Caco-2 (cell line): Measurements from ENCODE around the gene NBDY. TPM values are rescaled to one million over a fixed set of nuclear protein-coding genes. Genes with fewer than 3 reads are reported as not detected.

ENCODE experiments used
- BruUV-seq: library from RNA; stranded (reverse); fragments of 400-500 nt; replicated peaks from 2 replicates; lab custom pipeline; 2021; lab: Mats Ljungman, UMichigan
- CTCF ChIA-PET: fragments of 300-600 bp; sonication (Branson Sonifier 250); formaldehyde crosslinking; loops from one replicate; lab custom pipeline; 2022; ENCODE audit warnings: antibody characterized with exemption; lab: Charles Lee
- POLR2A ChIA-PET: fragments of 300-600 bp; sonication (Branson Sonifier 250); formaldehyde crosslinking; loops from one replicate; lab custom pipeline; 2022; ENCODE audit warnings: antibody characterized with exemption; lab: Charles Lee
- DNase-seq, 2 experiments: peaks; one replicate each; pipeline versions ENCODE4 v3.0.0 to v3.0.0-alpha.2; 2020 to 2022
- H3K27me3 ChIP-seq: replicated peaks from 2 replicates; pipeline ENCODE4 v1.6.0; 2011; ENCODE audit warnings: low read length; ENCODE audit not compliant: control insufficient read depth, insufficient read depth
- H3K36me3 ChIP-seq: 2 replicates; pipeline ENCODE4 v1.5.1; 2011; ENCODE audit warnings: low read length; ENCODE audit not compliant: control insufficient read depth, insufficient read depth
- H3K4me1 ChIP-seq: fragments of 250-450 bp; sonication (Bioruptor Pico); 2 replicates; pipeline ENCODE4 v1.5.1; 2020; ENCODE audit warnings: mild to moderate bottlenecking
- H3K4me3 ChIP-seq: 2 replicates; pipeline ENCODE4 v1.5.1; 2011; ENCODE audit warnings: low read depth, mild to moderate bottlenecking, control low read depth, low read length
- H3K9me3 ChIP-seq: fragments of 250-450 bp; sonication (Bioruptor Pico); 2 replicates; pipeline ENCODE4 v1.5.1; 2020; ENCODE audit warnings: mild to moderate bottlenecking, moderate library complexity
- H3K27ac Mint-ChIP-seq: one replicate; pipeline ENCODE4 v1.8.0; 2022; ENCODE audit warnings: mixed read lengths; ENCODE audit not compliant: unreplicated experiment
- H3K27me3 Mint-ChIP-seq: one replicate; pipeline ENCODE4 v1.8.0; 2022; ENCODE audit warnings: mixed read lengths; ENCODE audit not compliant: insufficient read depth, unreplicated experiment
- H3K36me3 Mint-ChIP-seq: one replicate; pipeline ENCODE4 v1.8.0; 2022; ENCODE audit warnings: mild to moderate bottlenecking, mixed read lengths; ENCODE audit not compliant: insufficient read depth, unreplicated experiment
- H3K4me1 Mint-ChIP-seq: one replicate; pipeline ENCODE4 v1.8.0; 2022; ENCODE audit warnings: low read depth, mixed read lengths; ENCODE audit not compliant: unreplicated experiment
- H3K4me3 Mint-ChIP-seq: one replicate; pipeline ENCODE4 v1.8.0; 2022; ENCODE audit warnings: mild to moderate bottlenecking, moderate library complexity, mixed read lengths; ENCODE audit not compliant: unreplicated experiment
- H3K9me3 Mint-ChIP-seq: one replicate; pipeline ENCODE4 v1.8.0; 2022; ENCODE audit warnings: mixed read lengths; ENCODE audit not compliant: unreplicated experiment
- intact Hi-C: fragments of 100-400 bp; cut with micrococcal nuclease; formaldehyde crosslinking; loops from one replicate; pipeline ENCODE4 v1.10.0; 2022; ENCODE audit not compliant: unreplicated experiment
- total RNA-seq: library from RNA; stranded (reverse); gene quantifications from 2 replicates; pipeline ENCODE4 v1.2.3, GENCODE V29; 2022
- TF ChIP-seq, protein P1 (sequence below), 2 experiments: fragments of 200-600 bp in 1 of 2; IDR thresholded peaks; 1 replicate in 1 of 2; 2 replicates in 1 of 2; pipeline versions ENCODE4 v1.5.1 to v1.8.0; 2011 to 2022; ENCODE audit warnings: antibody characterized with exemption in 1 of 2, control low read depth in 1 of 2, inconsistent platforms in 1 of 2, low read depth in 1 of 2, low read length in 1 of 2, mild to moderate bottlenecking in 1 of 2, moderate library complexity in 1 of 2; ENCODE audit not compliant: insufficient read depth in 1 of 2, severe bottlenecking in 1 of 2, unreplicated experiment in 1 of 2

The NBDY gene
- total RNA-seq, 1 experiment from 2014 or later, result 29.4 TPM

DNA sequence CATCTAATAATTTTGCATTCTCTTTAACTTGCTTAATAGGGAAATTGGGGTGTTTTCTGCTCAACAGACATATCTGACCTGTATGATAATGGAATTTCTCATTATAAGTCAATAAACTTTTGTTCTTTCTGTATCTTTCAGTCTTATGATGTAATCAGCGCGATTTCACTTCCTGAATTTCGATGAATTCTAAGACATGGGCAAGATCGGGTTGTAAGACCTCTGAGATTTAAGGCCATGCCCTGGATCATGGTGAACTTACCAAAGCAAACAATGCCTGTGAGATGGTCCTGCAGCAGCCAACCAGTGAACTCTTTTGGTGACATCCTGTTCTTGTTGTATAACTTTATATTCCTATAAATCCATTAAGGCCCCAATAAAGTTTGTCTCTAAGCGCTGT lies 88.1 kb downstream of the NBDY start:
- no peaks in the 10 kb centered on the region for H3K27me3 ChIP-seq
- H3K4me3 ChIP-seq, result no peak overlapping the region
- POLR2A ChIA-PET, result no interaction called here
- TF ChIP-seq, protein P1, sequence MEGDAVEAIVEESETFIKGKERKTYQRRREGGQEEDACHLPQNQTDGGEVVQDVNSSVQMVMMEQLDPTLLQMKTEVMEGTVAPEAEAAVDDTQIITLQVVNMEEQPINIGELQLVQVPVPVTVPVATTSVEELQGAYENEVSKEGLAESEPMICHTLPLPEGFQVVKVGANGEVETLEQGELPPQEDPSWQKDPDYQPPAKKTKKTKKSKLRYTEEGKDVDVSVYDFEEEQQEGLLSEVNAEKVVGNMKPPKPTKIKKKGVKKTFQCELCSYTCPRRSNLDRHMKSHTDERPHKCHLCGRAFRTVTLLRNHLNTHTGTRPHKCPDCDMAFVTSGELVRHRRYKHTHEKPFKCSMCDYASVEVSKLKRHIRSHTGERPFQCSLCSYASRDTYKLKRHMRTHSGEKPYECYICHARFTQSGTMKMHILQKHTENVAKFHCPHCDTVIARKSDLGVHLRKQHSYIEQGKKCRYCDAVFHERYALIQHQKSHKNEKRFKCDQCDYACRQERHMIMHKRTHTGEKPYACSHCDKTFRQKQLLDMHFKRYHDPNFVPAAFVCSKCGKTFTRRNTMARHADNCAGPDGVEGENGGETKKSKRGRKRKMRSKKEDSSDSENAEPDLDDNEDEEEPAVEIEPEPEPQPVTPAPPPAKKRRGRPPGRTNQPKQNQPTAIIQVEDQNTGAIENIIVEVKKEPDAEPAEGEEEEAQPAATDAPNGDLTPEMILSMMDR (IDR thresholded peaks at IDR 0.05; ENCODE audit: insufficient read depth in 1 of 2, low read depth in 1 of 2, low read length in 1 of 2, severe bottlenecking in 1 of 2, unreplicated experiment in 1 of 2), result no peak
- CTCF ChIA-PET, result no interaction called here
- H3K4me3 Mint-ChIP-seq, result no peak overlapping the region
- no peaks in the 10 kb centered on the region for H3K9me3 ChIP-seq
- no peaks in the 10 kb centered on the region for H3K36me3 Mint-ChIP-seq
- intact Hi-C loops, result no loop called here
- no TSS peak for BruUV-seq
- H3K36me3 ChIP-seq, result no peaks in the 10 kb centered on the region
- H3K4me1 Mint-ChIP-seq, result no peaks in the 10 kb centered on the region
- no peak for DNase-seq
- H3K27ac Mint-ChIP-seq, result no peak overlapping the region
- no peaks in the 10 kb centered on the region for H3K4me1 ChIP-seq
- H3K27me3 Mint-ChIP-seq, result no peaks in the 10 kb centered on the region
- H3K9me3 Mint-ChIP-seq, result no peaks in the 10 kb centered on the region

DNA sequence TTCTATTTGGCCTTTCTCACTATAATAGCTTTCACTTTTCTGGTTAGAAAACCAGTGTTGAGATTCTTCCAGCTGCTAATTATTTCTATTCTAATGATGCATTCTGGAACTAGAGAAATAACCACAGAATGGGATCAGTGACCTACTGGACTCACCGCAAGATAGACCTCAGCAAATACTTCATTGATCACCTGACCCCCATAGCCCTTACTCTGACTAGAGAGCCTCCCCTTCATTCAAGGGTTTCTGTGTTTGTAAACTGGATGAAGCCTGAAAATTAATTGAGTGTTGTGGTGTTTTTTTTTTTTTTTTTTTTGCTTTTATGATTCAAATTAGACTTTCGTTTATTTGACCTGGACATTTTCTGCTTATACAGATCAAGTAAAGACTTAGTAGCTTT lies 97.0 kb downstream of the NBDY start:
- CTCF ChIA-PET, result no interaction called here
- Histone ChIP-seq H3K4me1 (no peaks in the 10 kb centered on the region), H3K9me3 (no peaks in the 10 kb centered on the region), H3K27me3 (no peaks in the 10 kb centered on the region), H3K4me3 (no peak overlapping the region), H3K36me3 (no peaks in the 10 kb centered on the region)
- no peaks in the 10 kb centered on the region for H3K9me3 Mint-ChIP-seq
- POLR2A ChIA-PET, result no interaction called here
- H3K4me3 Mint-ChIP-seq, result no peak overlapping the region
- H3K4me1 Mint-ChIP-seq, result no peaks in the 10 kb centered on the region
- no peak overlapping the region for H3K27ac Mint-ChIP-seq
- BruUV-seq, result no TSS peak
- intact Hi-C loops, result no loop called here
- no peak for DNase-seq
- TF ChIP-seq, protein P1 (IDR thresholded peaks at IDR 0.05; ENCODE audit: insufficient read depth in 1 of 2, low read depth in 1 of 2, low read length in 1 of 2, severe bottlenecking in 1 of 2, unreplicated experiment in 1 of 2), result no peak
- no peaks in the 10 kb centered on the region for H3K36me3 Mint-ChIP-seq
- no peaks in the 10 kb centered on the region for H3K27me3 Mint-ChIP-seq

DNA sequence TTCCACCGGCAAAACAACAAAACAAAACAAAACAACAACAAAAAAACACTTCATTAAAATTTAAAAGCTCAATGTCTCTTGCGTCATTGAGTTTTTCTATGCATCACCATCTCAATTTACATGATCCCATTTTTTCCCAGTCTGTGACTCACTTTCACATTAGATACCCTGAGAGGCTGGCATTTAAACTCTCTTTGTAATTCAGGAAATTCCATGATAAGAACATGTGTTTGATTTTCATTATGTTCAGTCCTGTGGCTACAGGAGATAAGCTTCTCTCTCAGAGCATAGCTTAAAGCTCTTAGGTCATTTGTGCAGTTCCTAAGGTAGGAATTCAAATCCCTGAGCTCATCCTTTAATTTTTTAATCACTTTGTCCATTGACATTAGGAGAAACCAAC lies 104.6 kb downstream of the NBDY start:
- no peak overlapping the region for H3K27ac Mint-ChIP-seq
- ChIA-PET CTCF (no interaction called here), POLR2A (no interaction called here)
- H3K9me3 Mint-ChIP-seq, result no peaks in the 10 kb centered on the region
- Histone ChIP-seq H3K27me3 (no peaks in the 10 kb centered on the region), H3K4me3 (no peak overlapping the region), H3K9me3 (no peaks in the 10 kb centered on the region), H3K36me3 (no peaks in the 10 kb centered on the region), H3K4me1 (no peaks in the 10 kb centered on the region)
- TF ChIP-seq, protein P1 (IDR thresholded peaks at IDR 0.05; ENCODE audit: insufficient read depth in 1 of 2, low read depth in 1 of 2, low read length in 1 of 2, severe bottlenecking in 1 of 2, unreplicated experiment in 1 of 2), result no peak
- intact Hi-C loops, result no loop called here
- no peaks in the 10 kb centered on the region for H3K36me3 Mint-ChIP-seq
- no peak overlapping the region for H3K4me3 Mint-ChIP-seq
- no TSS peak for BruUV-seq
- no peaks in the 10 kb centered on the region for H3K4me1 Mint-ChIP-seq
- no peaks in the 10 kb centered on the region for H3K27me3 Mint-ChIP-seq
- no peak for DNase-seq
